Spleen (tissue), 7 donors: ENCODE measurements around the gene VSIG1.

ENCODE experiments used
- POLR2A ChIP-seq, 3 donors: fragments of 450-650 bp; IDR thresholded peaks; one replicate each; pipeline ENCODE4 v1.5.1; 2017; ENCODE audit warnings: antibody characterized with exemption in 3 of 3, mild to moderate bottlenecking in 1 of 3
- POLR2AphosphoS5 ChIP-seq, 3 donors: sonication (generic); formaldehyde crosslinking; IDR thresholded peaks; one replicate each; pipeline ENCODE4 v1.5.1; 2017; ENCODE audit warnings: antibody characterized with exemption in 3 of 3
- TF ChIP-seq, protein P1 (sequence below), 11 experiments: fragments of 200-600 bp in 7 of 11; fragments of 450-650 bp in 4 of 11; sonication (generic) in 4 of 11; IDR thresholded peaks in 8 of 11; conservative IDR thresholded peaks in 3 of 11; 1 replicate in 7 of 11; 2 replicates in 4 of 11; pipeline versions ENCODE4 v1.4.0 to v1.8.0; 2016 to 2021; ENCODE audit warnings: antibody characterized with exemption in 11 of 11, inconsistent platforms in 4 of 11, mild to moderate bottlenecking in 1 of 11
- donor health status: DM: no; HTN: no; CAD: no; lungs with moderate emphysema.
- donor health status: DM: no; HTN: no; CAD: no.
- donor health status: DM: no; HTN: no; CAD: no.

DNA sequence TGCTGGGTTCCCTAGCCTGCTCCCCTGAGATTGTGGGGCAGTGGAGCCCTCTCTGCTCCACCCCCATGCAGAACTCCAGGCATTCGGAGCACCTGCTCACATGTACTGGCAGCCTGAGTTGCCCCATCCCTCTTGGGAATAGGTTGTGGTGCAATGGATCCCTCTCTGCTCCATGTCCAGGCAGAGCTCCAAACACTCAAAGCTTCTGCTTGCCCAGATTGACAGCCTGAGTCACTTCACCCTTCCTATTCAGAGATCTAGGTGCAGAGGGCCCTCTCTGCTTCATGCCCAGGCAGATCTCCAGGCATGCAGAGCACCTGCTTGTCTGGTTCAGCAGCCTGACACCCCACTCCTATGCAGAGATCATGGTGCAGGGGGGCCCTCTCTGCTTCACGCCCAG, 44.1 kb upstream of the VSIG1 start:
- TF ChIP-seq POLR2A (IDR thresholded peaks at IDR 0.05) (no peak), POLR2AphosphoS5 (IDR thresholded peaks at IDR 0.05) (no peak)
- TF ChIP-seq, protein P1, sequence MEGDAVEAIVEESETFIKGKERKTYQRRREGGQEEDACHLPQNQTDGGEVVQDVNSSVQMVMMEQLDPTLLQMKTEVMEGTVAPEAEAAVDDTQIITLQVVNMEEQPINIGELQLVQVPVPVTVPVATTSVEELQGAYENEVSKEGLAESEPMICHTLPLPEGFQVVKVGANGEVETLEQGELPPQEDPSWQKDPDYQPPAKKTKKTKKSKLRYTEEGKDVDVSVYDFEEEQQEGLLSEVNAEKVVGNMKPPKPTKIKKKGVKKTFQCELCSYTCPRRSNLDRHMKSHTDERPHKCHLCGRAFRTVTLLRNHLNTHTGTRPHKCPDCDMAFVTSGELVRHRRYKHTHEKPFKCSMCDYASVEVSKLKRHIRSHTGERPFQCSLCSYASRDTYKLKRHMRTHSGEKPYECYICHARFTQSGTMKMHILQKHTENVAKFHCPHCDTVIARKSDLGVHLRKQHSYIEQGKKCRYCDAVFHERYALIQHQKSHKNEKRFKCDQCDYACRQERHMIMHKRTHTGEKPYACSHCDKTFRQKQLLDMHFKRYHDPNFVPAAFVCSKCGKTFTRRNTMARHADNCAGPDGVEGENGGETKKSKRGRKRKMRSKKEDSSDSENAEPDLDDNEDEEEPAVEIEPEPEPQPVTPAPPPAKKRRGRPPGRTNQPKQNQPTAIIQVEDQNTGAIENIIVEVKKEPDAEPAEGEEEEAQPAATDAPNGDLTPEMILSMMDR (IDR thresholded peaks at IDR 0.05 in 8 of 11, conservative IDR thresholded peaks at IDR 0.05 in 3 of 11): no peak
